Effector CD4-positive, alpha-beta T cell (primary cell): ENCODE measurements around the gene RBM43.
"Not testable (repeated sequence)": the region's sequence is repeated elsewhere in the genome, so short reads cannot be mapped to it uniquely, and the experiment has no call there.

Source experiments
- DNase-seq: peaks from one replicate; pipeline ENCODE4 v3.0.0-alpha.2; 2020

Gene RBM43

DNA sequence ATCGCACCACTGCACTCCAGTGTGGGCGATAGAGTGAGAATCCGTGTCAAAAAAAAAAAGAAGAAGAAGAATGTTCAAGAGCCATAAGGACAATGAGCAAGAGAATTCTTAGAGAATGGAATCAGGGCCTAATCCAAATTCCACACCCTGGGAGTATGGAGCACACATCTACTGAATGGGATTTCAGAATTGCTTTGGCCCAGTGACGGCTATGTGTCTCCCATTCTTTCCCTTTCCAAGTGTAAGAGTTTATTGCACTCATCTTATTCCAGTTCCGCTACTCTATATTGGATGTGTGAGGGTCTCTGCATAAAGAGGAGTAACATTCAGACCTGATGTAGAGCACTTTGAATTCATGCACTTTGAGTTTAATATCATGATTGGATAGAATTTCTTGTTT lies 5.9 kb upstream of the RBM43 start:
- no peak for DNase-seq

DNA sequence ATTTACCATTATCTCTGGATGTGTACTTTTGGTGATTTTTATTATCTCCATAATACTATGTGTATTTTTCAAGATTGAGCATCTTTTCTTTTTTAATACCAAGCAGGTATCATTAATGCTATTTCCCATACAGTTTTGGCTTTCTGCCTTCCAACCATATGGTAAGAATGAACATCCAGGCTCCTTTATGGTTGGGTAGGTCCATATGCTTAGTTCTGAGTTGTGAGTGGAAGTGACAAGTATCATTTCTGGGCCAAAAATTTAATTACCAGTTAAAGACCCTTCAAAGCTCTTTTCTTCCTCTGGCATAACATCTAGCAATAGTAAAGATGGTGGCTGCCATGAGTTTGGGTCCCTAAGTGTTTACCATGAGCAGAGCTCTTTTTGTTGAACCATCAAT lies 4.3 kb upstream of the RBM43 start:
- DNase-seq: no peak

DNA sequence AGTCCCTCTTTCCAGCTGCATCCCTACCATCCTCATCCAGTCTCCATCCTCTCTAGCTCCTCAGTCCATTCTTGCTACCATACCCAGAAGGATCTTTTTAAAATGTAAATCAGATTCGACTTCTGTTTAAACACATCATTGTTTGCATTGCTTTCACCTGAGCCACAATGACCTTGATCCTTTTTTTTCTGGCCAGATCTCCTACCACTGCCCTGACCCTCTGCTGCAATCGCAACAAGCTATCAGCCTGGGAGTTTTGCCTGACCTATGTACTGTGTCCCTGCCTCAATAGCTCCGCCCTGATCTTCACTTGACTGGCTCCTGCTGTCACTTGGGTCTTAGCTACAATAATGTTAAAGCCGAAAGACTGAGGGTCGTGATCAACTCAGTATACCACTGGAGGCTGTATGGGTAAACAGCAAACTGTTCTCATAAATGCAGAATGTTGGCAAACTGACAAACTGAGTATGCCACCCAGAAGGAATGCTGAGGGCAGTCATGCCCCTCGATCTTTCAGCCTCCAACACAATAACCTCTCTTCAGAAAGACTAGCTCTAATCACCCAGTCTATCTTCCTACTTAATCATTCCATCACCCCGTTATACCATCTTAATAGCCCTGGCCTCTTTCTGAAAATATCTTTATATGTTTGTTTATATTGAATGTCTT lies 2.6 kb upstream of the RBM43 start:
- DNase-seq: no peak

DNA sequence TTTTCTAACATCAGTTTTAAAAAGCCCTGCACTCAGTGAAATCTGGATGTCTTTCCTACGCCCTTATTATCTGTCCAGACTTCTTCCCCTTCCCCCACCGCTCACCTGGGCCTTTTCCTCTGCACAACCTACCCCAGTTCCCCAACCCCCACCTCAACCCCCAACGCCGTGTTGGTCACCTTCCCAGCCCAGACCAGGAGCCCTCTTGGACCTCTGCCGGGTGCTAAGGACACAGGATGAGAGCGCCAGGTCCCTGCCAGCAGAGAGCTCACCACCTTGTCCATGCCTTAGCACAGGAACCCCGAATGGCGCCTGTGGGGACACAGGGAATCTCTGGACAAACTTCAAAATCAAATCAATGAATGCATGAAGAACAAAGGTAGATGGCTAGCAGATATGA lies 966 bp upstream of the RBM43 start:
- DNase-seq: no peak

DNA sequence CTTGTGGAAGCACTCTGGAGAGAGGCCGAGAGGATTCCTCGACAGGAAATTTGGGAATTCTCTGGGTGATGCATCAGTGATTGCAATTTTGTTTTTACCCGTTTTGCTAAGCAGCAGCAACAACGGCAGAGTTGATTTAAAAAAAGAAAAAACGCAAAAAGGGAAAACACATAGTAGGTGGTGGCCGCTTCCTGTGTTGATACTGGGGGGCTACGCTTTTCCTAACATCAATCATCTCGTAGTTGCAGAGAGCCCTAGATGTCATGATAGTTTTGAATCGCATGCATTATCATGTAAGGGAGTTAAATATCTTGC lies 271 bp upstream of the RBM43 start:
- no peak for DNase-seq

DNA sequence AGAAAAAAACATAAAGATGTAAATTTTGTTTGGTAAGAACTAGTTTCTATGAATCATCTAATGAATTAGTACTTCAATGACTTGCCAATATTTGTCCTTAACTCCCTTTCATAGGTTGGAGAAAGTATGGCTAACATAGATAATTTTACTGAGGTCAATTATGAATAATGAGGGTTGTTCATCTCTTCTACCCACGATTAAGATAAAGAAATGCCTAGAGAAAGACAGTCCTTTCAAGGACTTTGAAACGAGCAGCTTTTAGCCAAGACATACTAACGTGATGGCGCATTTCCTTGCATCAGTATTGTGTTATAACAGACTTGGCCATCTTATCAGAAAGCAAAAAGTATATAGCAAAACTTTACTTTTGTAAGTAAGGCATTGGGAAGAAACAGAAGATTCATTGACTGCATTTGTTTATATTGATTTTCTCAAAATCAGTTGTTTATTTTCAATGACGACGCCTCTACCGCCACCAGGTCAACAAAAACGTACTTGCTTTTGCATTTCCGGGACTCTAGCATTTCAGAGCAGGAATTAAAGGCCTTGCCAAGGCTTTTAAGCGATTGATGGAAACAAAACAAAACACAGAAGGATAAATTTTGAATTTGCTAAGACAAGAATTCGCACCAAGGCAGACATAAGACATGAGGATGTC lies 961 bp downstream of the RBM43 start:
- DNase-seq: no peak

DNA sequence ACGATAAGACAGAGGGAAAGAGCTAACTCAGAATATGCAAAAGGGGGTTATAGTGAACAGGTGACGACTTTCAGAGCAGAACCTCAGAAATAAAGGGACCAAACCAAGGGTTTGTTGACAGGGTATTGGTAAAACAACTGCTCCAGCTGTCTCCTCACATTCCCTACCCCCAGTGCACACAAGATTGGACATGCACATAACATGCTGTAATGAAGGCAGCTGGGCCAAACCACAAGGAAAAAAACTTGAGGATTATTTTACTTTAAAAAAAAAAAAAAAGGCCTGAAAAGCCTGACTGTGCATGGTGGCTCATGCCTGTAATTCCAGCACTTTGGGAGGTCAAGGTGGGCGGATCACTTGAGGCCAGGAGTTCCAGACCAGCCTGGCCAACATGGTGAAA lies 3.5 kb downstream of the RBM43 start:
- no peak for DNase-seq

DNA sequence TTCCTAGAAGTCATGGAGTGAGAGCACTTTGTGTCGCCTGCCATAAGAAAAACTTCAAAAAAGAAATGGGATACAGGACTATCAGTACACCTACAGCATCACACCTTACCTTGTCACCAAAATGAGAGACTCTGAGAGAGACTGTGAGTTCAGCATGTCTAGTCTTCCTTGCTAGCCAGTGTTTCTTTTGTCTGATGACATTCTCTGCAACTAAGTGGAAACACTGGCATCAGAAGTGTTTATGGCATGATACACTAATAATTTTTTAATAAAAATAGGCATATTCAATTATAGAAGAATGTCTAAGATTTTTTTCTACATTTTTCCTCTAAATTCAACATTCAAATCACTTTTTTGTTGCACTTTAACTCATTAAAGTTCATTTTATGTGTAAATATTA lies 9.0 kb downstream of the RBM43 start:
- no peak for DNase-seq

DNA sequence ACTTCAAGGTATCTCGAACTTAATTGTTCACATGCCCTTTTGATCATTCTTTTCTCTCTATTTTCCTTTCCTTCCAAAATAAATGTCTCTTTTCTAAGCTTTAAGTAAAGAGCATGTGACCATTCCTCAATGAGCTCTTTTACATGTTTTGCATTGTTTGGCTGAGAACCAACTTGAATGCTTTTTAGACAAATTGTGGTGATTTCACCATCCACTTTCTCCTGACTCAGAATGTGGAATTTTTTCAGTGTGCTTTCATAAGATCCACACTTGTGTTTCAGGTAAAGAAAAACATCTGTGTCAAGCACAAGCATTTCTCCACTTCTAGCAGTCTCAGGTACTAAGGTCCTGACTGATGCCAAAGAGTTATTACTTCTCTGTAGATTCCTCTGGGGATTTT lies 10.7 kb downstream of the RBM43 start:
- DNase-seq: no peak

DNA sequence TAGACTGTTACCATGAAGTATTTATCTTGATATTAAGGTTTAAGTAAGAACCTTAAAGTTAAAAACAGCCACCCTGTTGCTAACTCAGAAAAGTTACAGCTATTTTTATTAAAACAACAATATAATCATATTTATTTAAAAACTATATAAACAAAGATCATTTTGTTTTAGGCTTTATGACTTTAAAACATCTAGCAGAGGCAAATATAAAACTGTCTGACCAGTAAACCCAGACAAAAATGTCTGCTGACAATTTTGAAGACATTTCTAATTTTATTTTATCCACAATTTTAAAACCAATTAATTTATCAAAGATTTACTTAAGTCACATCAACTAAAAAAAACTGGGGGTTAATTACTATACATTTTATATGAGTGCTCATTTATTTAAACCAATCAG lies 14.2 kb downstream of the RBM43 start:
- DNase-seq: no peak

DNA sequence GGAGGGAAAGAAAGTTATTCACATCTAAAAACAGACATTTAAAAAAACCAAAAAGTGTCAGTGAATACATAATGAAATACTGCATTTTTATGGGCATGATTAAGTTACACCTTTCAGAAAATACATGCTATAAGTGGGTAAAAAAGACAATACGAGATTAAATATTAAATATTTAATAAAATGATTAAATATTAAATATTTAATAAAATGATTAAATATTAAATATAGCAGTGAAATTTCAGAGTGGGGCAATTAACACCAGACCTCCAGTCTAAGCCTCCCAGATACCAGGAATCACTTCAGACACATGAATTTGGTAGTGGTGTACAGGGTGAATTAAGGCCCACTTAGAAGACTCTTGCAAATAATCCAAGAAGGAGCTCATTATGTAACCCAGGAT lies 15.5 kb downstream of the RBM43 start:
- no peak for DNase-seq

DNA sequence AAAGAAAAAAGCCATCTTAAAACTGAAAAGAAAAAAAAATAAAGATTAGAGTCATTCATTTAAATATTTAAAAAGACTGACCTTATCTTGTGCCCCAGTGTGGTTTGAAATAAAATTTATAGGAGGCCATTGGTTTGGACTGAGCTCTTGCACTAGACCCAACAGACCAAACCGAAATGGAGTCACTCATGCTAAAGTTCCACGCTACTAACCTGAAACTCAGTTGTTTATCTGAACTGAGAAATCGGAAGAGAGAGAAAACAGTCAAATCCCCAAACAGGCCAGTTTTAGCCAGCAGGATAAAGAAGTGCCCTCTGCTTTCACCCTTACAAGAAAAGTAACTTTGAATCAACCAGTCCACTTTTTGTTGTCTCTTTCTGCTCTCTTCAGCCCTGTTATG lies 18.2 kb downstream of the RBM43 start:
- no peak for DNase-seq

DNA sequence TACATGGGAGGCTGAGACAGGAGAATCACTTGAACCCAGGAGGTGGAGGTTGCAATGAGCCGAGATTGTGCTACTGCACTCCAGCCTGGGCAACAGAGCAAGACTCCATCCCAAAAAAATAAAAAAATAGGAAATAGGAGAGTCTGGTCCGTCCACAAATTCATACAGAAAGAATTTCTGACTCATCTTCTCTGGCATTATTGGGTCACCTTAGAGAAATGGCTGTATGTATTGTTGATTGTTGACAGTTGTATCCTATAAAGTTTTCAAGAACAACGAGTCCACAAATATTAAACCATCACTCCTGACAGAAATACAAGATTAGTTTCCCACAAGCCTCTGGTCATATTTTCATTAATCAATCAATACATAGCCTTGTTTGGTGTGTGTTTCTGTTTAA lies 20.4 kb downstream of the RBM43 start:
- DNase-seq: no peak

DNA sequence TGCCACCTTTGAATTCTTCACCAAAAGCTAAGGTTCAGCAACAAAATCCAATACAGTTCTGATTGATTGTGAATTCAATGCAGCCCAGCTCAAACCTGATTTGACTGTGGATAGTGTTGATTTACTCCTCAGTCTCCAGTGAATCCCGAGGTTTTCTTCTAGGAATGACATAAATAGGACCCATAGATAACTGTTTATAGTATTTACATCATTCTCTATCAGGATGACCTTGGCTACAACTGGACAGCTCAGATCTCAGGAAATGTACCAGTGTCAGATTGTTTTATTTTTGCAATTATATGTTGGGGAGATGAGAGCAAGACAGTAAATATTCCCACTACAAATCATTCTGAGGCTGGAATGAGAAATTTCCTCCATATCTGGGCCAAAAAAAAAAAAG lies 21.2 kb downstream of the RBM43 start:
- DNase-seq: no peak

DNA sequence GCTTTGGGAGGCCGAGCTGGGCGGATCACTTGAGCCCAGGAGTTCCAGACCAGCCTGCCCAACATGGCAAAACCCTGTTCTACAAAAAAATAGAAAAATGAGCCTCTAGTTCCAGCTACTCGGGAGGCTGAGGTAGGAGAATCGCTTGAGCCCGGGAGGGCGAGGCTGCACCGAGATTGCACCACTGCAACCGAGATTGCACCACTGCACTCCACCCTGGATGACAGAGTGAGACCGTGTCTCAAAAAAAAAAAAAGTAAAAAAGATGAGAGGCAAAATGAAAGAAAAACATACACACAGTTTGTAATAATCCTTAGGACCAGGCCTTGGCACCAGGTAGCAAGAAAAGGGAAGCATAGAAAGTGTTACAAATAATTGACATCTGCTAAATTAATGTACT lies 22.0 kb downstream of the RBM43 start:
- DNase-seq: no peak

DNA sequence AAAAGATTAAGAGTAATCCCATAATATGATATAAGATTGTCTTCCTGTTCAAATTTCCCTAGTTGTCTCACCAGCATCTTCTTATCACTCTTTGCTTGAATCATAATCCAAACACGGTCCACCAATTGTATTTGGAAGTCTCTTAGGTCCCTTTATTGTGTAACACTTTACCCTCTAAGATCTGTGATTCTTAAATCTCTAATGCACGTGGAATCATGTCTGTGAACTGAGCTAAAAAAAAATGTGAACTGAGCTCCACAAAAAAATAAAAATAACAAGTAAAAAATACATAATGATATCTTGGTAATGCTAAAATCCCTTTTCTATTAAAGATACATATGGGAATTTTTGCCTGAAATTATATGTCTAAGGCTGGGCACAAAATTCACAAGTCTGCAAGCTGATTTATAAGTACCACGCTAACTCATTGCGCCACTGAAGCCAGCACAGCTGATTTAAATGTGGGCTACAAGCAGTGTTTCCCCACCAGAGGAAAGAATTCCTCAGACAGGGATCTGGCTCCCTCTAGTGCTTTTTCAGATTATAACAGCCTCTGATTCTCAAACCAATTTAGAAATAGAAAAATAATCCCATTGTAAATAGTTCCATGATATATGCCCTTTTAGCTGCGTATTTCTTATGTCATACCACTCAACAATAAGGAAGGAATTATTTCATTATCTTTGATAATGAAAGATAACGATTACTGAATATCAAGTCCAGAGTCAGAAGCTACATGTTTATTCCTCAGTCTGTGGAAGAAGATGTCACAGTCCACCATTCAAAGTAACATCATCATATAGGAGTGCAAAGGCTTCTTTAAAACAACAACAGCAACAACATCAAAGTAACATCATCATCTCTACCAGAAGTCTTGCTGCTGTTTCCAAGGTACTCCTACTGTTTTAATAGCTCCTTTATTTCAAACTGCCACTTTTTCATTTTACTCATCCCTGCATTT lies 22.9 kb downstream of the RBM43 start:
- peak; percentile 20 for DNase-seq

DNA sequence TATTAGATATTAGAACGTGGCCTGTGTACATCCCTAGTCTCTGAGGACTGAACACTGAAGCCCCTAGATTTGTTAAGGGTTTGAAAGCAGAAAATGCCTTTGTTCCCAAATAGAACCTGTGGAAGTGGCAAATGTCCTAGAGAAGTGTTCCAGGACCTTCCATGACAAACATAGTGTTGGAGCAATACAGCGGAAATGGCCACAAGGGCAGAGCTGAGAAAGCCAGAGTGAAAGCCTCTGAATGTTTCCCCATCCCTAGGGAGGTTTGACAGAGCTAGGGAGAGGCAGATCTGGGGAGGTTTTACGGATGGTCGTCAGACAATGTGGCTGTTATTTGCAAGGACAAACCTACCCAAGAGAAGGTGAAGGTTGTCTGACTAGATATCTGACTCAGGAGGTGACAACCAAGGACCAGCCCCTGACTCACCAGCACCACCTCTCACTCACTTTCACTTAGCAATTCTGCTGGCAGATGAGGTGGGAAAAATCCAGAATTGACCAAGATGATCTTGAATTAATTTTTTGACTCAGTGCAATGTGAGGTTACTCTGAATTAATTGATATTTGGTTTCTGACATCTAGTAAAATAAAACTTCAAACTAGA lies 24.1 kb downstream of the RBM43 start:
- DNase-seq: no peak

DNA sequence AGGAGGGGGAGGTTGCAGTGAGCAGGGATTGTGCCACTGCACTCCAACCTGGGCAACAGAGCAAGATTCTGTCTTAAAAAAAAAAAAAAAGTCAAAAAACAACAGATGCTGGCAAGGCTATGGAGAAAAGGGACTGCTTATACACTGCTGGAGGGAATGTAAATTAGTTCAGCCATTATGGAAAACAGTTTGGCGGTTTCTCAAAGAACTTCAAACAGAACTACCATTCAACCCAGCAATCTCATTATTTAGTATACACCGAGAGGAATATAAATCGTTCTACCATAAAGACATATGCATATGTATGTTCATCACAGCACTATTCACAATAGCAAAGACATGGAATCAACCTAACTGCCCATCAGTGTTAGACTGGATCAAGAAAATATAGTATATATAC lies 27.9 kb downstream of the RBM43 start:
- not testable (repeated sequence) for DNase-seq

DNA sequence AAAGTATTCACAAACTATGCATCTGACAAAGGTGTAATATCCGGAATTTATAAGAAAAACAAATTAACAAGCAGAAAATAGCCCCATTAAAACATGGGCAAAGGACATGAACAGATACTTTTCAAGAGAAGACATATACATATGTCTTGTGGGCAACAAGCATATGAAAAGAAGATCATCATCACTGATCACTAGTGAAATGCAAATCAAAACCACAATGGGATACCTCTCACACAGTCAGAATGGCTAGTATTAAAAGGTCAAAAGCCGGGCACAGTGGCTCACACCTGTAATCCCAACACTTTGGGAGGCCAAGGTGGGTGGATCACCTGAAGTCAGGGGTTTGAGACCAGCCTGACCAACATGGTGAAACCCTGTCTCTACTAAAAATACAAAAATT lies 28.4 kb downstream of the RBM43 start:
- not testable (repeated sequence) for DNase-seq

DNA sequence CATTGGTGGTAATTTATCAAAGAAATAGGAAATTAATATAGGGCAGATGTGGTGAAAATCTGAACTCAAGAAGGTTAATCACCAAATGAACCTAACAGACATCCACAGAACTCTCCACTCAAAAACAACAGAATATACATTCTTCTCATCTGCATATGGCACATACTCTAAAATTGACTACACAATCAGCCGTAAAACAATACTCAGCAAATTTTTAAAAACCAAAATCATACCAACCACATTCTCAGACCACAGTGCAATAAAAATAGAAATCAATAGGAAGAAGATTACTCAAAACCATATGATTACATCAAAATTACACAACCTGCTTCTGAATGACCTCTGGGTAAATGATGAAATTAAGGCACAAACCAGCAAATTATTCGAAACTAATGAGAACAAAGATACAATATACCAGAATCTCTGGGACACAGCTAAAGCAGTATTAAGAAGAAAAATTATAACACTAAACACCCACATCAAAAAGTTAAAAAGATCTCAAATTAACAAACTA lies 31.0 kb downstream of the RBM43 start:
- no peak for DNase-seq

DNA sequence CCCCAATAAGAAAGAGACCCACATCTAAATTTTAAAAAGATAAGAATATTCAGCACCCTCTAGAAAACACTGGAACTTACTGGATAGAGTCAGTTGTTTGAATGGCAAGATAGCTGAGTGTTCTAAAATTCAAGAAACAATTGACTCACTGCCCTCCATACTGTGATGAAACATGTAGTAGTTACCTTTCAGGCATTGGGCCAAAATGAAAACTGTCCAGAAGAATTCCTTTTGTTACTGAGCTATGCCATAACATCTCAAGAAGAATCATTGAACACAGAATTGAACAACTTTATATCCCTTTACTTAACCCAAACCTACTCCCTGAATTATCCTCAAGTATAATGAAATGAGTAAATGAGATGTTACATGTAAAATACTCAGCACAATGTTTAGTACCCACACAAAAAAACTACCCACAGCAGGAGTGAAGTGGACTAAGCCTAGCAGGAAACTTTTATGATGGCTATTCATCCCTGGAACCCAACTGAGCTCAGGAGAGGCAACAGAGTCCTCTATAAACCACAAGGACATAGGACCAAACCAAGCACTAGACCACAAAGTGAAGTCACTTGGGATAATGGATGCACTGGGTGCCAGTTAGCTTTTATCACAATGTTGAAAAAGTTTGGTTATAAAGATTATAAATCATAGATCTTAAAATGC lies 32.7 kb downstream of the RBM43 start:
- no peak for DNase-seq

DNA sequence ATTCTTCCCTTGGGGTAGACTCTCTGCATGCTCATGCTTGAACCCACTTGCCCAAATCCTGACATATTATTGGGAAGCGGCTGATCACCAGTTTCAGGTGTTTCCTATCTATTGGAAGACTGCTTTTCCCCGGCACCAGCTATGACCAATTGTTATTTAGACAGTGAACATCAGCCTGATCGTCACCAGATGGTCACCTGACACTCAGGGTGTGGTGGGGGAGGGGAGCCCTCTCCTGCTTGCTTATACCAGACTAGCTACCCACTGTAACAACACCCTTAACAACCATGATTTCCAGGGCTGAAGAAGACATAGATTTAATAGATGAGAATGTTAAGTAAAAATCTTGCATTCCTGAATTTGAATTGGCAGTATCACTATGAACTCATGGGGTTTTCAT lies 44.3 kb downstream of the RBM43 start:
- no peak for DNase-seq

DNA sequence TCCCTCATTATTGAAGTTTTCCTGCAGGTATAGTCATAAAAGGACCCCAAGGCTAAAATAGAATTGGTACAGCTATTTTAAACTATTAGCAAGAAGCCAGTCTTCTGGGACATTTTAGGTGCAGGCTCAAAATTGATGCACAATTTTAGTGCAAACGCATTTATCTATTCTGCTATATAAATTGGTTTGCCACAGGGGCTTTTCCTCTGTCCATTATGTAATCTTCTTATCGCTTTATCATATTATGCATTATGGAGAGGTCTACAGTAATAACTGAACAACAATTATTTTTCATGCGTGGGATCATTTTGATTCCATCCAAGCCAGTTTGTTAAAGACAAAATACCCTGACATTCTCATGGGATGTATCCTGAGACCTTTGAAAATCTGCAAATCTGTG lies 54.6 kb downstream of the RBM43 start:
- DNase-seq: no peak
